Tibial nerve (tissue), 4 donors: ENCODE data around the gene LRRIQ3. TPM values are rescaled to one million over a fixed set of nuclear protein-coding genes. Genes with fewer than 3 reads are reported as not detected.

Source experiments
- DNase-seq, 2 donors: peaks; one replicate each; pipeline ENCODE4 v3.0.0-alpha.2; 2019; ENCODE audit warnings: low spot score in 2 of 2
- H3K27ac ChIP-seq, 4 donors: fragments of 200-600 bp; sonication (generic) in 3 of 4; one replicate each; pipeline ENCODE4 v1.5.1; 2017 to 2019; ENCODE audit warnings: mild to moderate bottlenecking in 1 of 4
- H3K27me3 ChIP-seq, 2 donors: fragments of 200-600 bp; sonication (generic) in 1 of 2; one replicate each; pipeline versions ENCODE4 v1.5.1 to v1.6.0; 2017 to 2019
- H3K36me3 ChIP-seq, 3 donors: fragments of 200-600 bp; sonication (generic); one replicate each; pipeline ENCODE4 v1.5.1; 2018 to 2019
- H3K4me1 ChIP-seq, 4 donors: fragments of 200-600 bp; sonication (generic) in 3 of 4; one replicate each; pipeline ENCODE4 v1.5.1; 2017 to 2019
- H3K4me3 ChIP-seq, 4 donors: fragments of 200-600 bp; sonication (generic) in 3 of 4; one replicate each; pipeline ENCODE4 v1.5.1; 2017 to 2019; ENCODE audit warnings: mild to moderate bottlenecking in 1 of 4, moderate library complexity in 1 of 4
- H3K9me3 ChIP-seq, 4 donors: fragments of 200-600 bp; sonication (generic) in 3 of 4; one replicate each; pipeline ENCODE4 v1.5.1; 2017 to 2019
- CTCF ChIP-seq, 5 experiments: fragments of 200-600 bp in 3 of 5; fragments of 450-650 bp in 2 of 5; sonication (generic) in 3 of 5; IDR thresholded peaks; one replicate each; pipeline ENCODE4 v1.5.1; 2016 to 2019; ENCODE audit warnings: antibody characterized with exemption in 5 of 5, mild to moderate bottlenecking in 3 of 5, moderate library complexity in 2 of 5
- EP300 ChIP-seq, 2 donors: sonication (generic); formaldehyde crosslinking; IDR thresholded peaks; one replicate each; pipeline ENCODE4 v1.6.1; 2017; ENCODE audit warnings: antibody characterized with exemption in 2 of 2, mild to moderate bottlenecking in 1 of 2
- POLR2A ChIP-seq, 2 donors: fragments of 450-650 bp; IDR thresholded peaks; one replicate each; pipeline ENCODE4 v1.6.1; 2017; ENCODE audit warnings: antibody characterized with exemption in 2 of 2, mild to moderate bottlenecking in 2 of 2, moderate library complexity in 2 of 2
- WGBS, 2 donors: methylation state at CpG; one replicate each; pipeline ENCODE4 v1.1.5; 2018; 5-methylcytosine and 5-hydroxymethylcytosine counted together
- total RNA-seq, 4 donors: library from RNA; depleted of rRNA; stranded (reverse); fragments of >200 nt; gene quantifications; one replicate each; pipeline ENCODE4 v1.1.0, GENCODE V29; 2016

The LRRIQ3 gene
- total RNA-seq, 4 donors from 2014 or later = 0.20 to 1.3 (median 0.55) TPM

DNA sequence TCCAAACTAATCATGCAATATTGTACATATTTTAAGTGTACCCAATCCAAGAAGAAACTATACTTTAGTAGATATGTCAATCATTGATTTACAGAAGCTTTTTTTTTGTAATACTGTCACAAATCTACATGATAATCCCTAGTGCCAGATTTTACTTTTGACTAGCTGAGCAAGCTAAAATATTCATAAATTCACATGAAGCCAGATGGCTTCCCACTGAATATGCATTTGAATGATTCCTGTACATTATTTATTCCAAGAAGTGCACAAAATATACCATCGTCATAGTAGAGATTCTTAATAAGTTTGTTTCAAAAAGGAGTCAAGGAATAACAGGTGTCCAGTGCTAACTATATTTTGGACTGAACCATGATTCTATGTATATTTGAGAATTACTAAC is 17.3 kb upstream of the LRRIQ3 start:
- no peak for TF ChIP-seq POLR2A (IDR thresholded peaks at IDR 0.05)
- TF ChIP-seq EP300 (IDR thresholded peaks at IDR 0.05) = no peak
- no peak for TF ChIP-seq CTCF (IDR thresholded peaks at IDR 0.05)
- DNase-seq = no peak
- Histone ChIP-seq H3K27me3 (no peaks in the 10 kb centered on the region), H3K4me3 (no peak overlapping the region), H3K9me3 (no peaks in the 10 kb centered on the region), H3K27ac (no peak overlapping the region), H3K4me1 (peaks cover 0 to 3% (median 0%) of the 10 kb centered on the region in 4 donors), H3K36me3 (peaks cover 0 to 4% (median 0%) of the 10 kb centered on the region in 3 donors)
- WGBS, 2 donors = 90 to 96% methylated on average over 1 of the region's 1 CpG

GRCh38 chr1:74205266-74205665 is 7.3 kb upstream of the LRRIQ3 start:
- Histone ChIP-seq H3K9me3 (no peaks in the 10 kb centered on the region), H3K36me3 (peaks cover 0 to 55% (median 3%) of the 10 kb centered on the region in 3 donors), H3K27ac (no peak overlapping the region), H3K4me1 (peaks cover 0 to 7% (median 0%) of the 10 kb centered on the region in 4 donors), H3K4me3 (no peak overlapping the region), H3K27me3 (no peaks in the 10 kb centered on the region)
- DNase-seq = no peak
- TF ChIP-seq CTCF (IDR thresholded peaks at IDR 0.05) = no peak
- TF ChIP-seq EP300 (IDR thresholded peaks at IDR 0.05) = no peak
- TF ChIP-seq POLR2A (IDR thresholded peaks at IDR 0.05) = no peak
- WGBS, 2 donors = 54 to 71% methylated on average over 2 of the region's 2 CpGs

DNA sequence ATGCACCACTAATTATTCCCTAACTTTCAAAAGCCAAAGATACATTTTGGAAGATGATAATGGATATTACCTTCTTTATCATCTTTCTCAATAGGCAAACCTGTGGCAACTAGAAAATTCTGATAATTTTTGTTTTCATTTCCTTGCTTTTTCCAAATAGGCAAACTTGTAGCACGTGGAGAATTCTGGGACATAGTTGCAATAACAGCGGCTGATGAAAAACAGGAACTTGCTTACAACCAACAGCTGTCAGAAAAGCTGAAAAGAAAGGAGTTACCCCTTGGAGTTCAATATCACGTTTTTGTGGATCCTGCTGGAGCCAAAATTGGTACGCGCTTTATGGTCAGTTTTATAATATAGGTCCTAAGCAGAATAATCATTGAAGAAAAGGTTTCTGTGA is 1.5 kb upstream of the LRRIQ3 start:
- Histone ChIP-seq H3K36me3 (peaks cover 0 to 28% (median 3%) of the 10 kb centered on the region in 3 donors), H3K9me3 (no peaks in the 10 kb centered on the region), H3K4me3 (peak overlapping the region in 2 of 4 donors; percentile 59 to 65), H3K4me1 (peaks cover 0 to 24% (median 0%) of the 10 kb centered on the region in 4 donors), H3K27me3 (no peaks in the 10 kb centered on the region), H3K27ac (peak overlapping the region in 1 of 4 donors; percentile 88)
- 72 to 79% methylated on average over 5 of the region's 5 CpGs for WGBS, 2 donors
- TF ChIP-seq POLR2A (IDR thresholded peaks at IDR 0.05) (no peak), EP300 (IDR thresholded peaks at IDR 0.05) (no peak), CTCF (IDR thresholded peaks at IDR 0.05) (no peak)
- DNase-seq = no peak

- DNase-seq = no peak
- Histone ChIP-seq H3K9me3 (no peaks in the 10 kb centered on the region), H3K27ac (peak overlapping the region; percentile 66 to 88 (median 82)), H3K4me3 (peak overlapping the region in 3 of 4 donors; percentile 44 to 65 (median 59)), H3K27me3 (no peaks in the 10 kb centered on the region), H3K36me3 (peaks cover 0 to 8% (median 0%) of the 10 kb centered on the region in 3 donors), H3K4me1 (peaks cover 0 to 24% (median 0%) of the 10 kb centered on the region in 4 donors)
- no peak for TF ChIP-seq POLR2A (IDR thresholded peaks at IDR 0.05)
- no peak for TF ChIP-seq CTCF (IDR thresholded peaks at IDR 0.05)
- TF ChIP-seq EP300 (IDR thresholded peaks at IDR 0.05) = no peak
- WGBS, 2 donors = 81 to 87% methylated on average over 5 of the region's 5 CpGs
Observed at GRCh38 chr1:74197255-74197654, 721 bp downstream of the LRRIQ3 start.

DNA sequence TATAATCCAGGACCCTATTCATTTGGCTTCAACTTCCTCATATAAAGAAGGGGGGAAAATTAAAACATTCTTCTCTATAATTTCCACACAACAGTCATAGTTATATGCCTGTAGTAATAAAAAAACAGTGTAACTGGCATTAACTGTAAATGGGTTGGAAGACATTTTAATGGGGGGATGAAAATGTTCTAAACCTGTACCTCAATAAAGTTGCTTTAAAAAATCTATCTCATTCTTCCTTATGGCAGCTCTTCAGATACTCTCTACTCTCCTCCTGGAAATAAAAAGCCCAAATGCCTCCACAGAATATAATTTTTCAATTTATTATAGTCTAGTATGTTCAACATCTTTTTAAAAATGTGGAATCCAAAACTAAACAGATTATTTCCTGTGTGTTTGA is 2.6 kb downstream of the LRRIQ3 start:
- TF ChIP-seq CTCF (IDR thresholded peaks at IDR 0.05) = no peak
- no peak for TF ChIP-seq POLR2A (IDR thresholded peaks at IDR 0.05)
- no peak for TF ChIP-seq EP300 (IDR thresholded peaks at IDR 0.05)
- DNase-seq = no peak
- no peak overlapping the region for H3K27ac ChIP-seq
- peaks cover 0 to 17% (median 0%) of the 10 kb centered on the region in 4 donors for H3K4me1 ChIP-seq
- H3K4me3 ChIP-seq = no peak overlapping the region
- H3K36me3 ChIP-seq = no peaks in the 10 kb centered on the region
- no peaks in the 10 kb centered on the region for H3K27me3 ChIP-seq
- H3K9me3 ChIP-seq = no peaks in the 10 kb centered on the region
